OCI-LY7 (cell line): ENCODE results near the gene NUDT13.

Experiments
- CTCF ChIP-seq: fragments of 200-600 bp; sonication (generic); conservative IDR thresholded peaks from 2 replicates; pipeline ENCODE4 v1.5.1; 2014; ENCODE audit warnings: mild to moderate bottlenecking, antibody characterized with exemption, low read length, moderate library complexity, mixed read lengths
- EZH2phosphoT487 ChIP-seq: fragments of 200-600 bp; sonication (generic); IDR thresholded peaks from 2 replicates; pipeline ENCODE4 v1.6.1; 2018; ENCODE audit warnings: low read depth, borderline replicate concordance, mild to moderate bottlenecking, mixed run types, antibody characterized with exemption, low read length, moderate library complexity, mixed read lengths

- TF ChIP-seq CTCF (no peak), EZH2phosphoT487 (no peak)
Measured at GRCh38 chr10:73095481-73096021, 14.7 kb upstream of the NUDT13 start.
